Coronary artery (tissue), 2 donors: ENCODE data around the gene PTMA.
A peak's percentile ranks its signal among the peaks of the same experiment; 100 is the strongest.

Experiments
- DNase-seq: peaks from one replicate; pipeline ENCODE4 v3.0.0-alpha.2; 2017; ENCODE audit warnings: low spot score
- H3K27ac ChIP-seq, 2 donors: fragments of 200-600 bp; sonication (generic); one replicate each; pipeline ENCODE4 v1.5.1; 2016 to 2019
- H3K4me3 ChIP-seq: fragments of 200-600 bp; sonication (generic); 2 replicates; pipeline ENCODE4 v1.5.1; 2016; ENCODE audit warnings: mild to moderate bottlenecking, moderate library complexity
- CTCF ChIP-seq: fragments of 200-600 bp; sonication (generic); IDR thresholded peaks from one replicate; pipeline ENCODE4 v1.5.1; 2019; ENCODE audit warnings: antibody characterized with exemption

Gene PTMA

GRCh38 chr2:231701456-231702373 lies 6.6 kb upstream of the PTMA start:
- TF ChIP-seq CTCF, result no peak
- no peak for DNase-seq
- no peak overlapping the region for H3K4me3 ChIP-seq
- H3K27ac ChIP-seq, result no peak overlapping the region

DNA sequence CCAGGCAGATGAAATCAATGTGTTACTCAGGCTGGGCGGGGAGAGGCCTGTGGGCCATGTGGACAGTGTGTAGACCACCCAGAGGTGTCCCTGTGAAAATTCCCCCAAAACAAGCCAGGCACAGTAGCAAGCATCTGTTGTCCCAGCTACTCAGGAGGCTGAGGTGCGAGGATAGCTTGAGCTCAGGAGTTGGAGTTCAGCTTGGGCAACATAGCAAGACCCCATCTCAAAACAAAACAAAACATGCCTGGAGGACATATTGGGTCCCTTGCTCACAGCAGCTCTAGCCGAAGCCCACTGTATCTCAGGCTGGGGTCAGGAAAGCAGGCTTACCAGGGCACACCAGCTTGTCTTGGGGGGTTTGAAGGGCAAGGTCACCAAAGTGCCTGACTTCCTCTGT lies 4.3 kb upstream of the PTMA start:
- TF ChIP-seq CTCF, result no peak
- H3K27ac ChIP-seq, result no peak overlapping the region
- DNase-seq, result no peak
- no peak overlapping the region for H3K4me3 ChIP-seq

DNA sequence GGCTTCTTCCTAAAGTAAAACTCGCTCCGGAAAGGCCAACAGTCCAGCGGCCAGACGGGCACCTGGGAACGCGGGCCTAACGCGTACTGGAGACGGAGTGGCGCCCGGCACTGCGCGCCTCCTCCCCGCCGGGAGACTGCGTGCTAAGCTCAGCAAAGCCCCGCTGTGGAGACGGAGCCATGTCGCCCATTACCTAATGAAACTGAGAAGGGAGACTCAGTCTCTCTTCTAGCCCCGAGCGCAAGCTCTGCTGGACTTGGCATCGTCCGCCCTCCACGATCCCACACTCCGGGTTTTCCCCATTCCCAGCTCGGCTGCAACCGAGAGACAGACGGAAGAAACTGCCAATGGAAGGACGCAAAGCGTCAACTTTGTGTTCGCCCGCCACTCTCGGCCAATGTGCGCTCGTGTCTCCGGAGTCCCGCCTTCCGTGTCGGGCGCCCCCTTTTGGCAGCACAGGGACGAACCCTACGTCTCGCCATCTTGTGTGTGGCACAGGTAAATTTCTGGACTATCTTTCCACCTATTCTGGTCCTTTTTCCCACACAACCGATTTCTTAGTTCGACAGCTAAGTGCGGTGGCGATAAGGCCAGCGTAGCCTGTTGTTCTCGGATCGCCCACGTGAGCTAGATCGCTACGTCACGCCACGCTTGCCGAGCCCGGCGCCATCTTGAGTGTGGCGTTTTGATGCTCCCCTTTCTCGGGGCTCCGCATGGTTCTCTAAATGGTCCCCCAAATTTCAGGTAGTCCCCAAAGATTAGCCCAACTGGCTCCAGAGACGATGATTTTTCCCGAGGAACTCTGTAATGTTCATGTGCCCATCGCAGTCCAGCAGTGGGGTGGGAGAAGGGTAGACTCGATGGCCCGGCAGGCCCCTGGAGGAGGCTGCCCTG lies 1.3 kb upstream of the PTMA start:
- Histone ChIP-seq H3K27ac (peak overlapping the region; percentile 97 to 100), H3K4me3 (peak overlapping the region; percentile 88)
- DNase-seq, result peak; percentile 98
- peak; percentile 46 for TF ChIP-seq CTCF

DNA sequence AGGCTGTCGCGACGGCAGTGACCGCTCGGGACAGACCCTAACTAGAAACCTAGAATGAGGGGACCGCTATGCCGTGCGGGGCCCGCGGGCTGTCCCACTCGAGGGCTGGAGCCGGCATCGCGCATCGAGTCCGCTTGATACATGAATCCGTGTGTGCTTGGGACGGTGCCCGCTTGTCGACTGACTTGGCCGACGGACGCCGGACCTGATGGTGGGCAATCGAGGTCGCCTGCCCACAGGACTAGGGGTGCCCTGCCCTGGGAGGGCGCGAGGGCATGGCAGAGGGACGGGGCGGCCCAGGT lies 749 bp upstream of the PTMA start:
- H3K27ac ChIP-seq, result peak overlapping the region; percentile 97 to 100
- DNase-seq, result no peak
- H3K4me3 ChIP-seq, result peak overlapping the region; percentile 88
- TF ChIP-seq CTCF, result no peak

- Histone ChIP-seq H3K4me3 (peak overlapping the region; percentile 100), H3K27ac (peak overlapping the region; percentile 97 to 100)
- no peak for TF ChIP-seq CTCF
- DNase-seq, result peak; percentile 81
These were observed 679 bp downstream of the PTMA start for GRCh38 chr2:231708773-231709635.

DNA sequence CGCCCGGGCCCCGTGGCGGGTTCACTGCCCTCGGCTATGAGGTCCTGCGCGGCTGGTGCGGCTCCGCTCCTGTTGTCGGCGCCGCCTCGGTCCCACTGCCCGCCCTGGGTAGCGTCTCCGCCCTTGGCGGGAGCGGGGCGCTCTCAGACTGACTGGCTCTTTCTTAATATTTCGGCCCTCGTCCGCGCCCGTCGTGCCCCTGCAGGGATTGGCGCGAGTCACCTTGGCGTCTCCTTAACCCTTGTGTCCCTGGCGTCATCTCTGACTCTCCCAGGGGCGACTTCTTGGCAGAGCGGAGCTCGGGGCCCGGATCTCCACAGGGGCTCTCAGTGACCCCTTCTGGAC lies 1.3 kb downstream of the PTMA start:
- TF ChIP-seq CTCF, result no peak
- Histone ChIP-seq H3K4me3 (peak overlapping the region; percentile 100), H3K27ac (peak overlapping the region; percentile 97 to 100)
- DNase-seq, result peak; percentile 84
